Epithelial cell of esophagus (primary cell): ENCODE data around the gene CRYBA2.

Experiments
- DNase-seq: peaks from one replicate; pipeline ENCODE4 v3.0.0; 2010; ENCODE audit warnings: low read depth
- H3K4me3 ChIP-seq: 2 replicates; pipeline ENCODE4 v1.5.1; 2011; ENCODE audit warnings: mild to moderate bottlenecking, low read length, control low read depth
- CTCF ChIP-seq: IDR thresholded peaks from 2 replicates; pipeline ENCODE4 v1.5.1; 2011; ENCODE audit warnings: low read depth, mild to moderate bottlenecking, low read length, control low read depth, inconsistent platforms; ENCODE audit not compliant: insufficient read depth; ENCODE audit errors: missing control alignments

The CRYBA2 gene

DNA sequence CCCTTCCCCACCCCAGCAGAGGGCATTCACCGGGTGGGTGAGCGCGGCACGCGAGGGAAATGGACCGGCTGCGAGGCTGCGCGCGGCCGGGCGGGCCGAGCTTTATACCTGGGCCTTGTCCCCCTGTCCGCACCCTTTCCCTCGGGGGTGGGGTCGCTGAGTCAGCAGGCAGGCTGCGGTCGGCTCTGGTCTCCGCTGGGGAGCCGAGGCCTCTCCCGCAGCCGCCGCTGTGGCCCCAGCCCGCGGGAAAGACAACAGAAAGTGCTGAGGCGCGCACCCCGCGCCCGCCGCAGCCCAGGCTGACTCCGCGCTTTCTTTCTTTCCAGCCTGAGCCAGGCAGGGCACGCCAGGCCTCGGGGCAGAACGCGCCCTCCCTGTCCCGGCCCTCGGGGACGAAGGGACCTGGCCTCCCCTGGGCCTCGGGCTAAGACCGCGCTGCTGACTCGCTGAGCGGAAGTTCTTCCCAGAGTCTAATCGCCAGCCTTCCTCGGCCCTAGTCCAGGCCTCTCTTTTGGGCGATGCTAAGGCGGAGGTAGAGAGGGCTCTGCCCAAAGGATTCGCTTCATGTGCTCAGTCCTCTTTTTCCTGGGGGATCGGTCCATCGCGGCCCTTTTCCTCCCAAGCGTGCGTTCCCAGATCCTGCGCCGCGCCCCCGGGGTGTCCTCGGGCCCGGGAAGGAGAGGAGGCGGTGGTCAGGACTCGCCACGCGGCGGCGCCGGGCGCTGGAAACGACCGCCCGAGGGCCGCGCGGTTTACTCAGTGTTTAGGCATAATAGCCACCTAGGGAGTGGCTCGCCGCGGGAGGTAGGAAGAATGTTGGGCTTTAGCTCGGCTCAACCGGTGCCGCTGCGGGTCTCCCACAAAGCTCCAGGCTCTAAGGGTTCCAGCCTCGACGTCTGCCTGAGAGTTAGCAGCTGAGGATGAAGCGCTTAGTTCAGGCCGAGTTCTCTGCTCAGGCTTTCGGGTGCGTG lies at the start of gene CRYBA2:
Gene CRYBA2, minus strand, starts transcription at position 78 of the 971 bp plus-strand sequence. CDS start 246 bp downstream, outside the sequence.
- peak; percentile 44 for DNase-seq
- peak within 1 kb of the TSS; percentile 23 for H3K4me3 ChIP-seq

DNA sequence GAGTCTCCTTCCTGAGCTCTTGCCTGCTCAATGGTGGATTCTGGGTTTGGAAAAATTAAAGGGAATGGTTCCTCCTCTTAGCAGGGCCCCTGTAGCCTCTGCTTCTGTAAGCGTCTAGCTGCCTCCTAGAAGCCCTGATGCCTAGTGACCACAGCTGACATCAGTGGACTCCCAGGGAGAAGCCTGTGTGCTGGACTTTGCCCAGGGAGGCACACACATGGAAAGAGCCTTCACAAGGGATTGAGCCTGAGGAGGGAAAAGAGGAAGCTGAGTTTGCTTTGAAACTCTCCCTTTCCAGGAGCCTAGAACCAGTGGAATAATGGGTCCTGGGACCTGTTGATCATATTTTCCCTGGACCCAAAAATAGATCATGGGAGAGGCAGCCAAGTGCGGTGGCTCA lies 49.5 kb upstream of the CRYBA2 start:
- no peak overlapping the region for H3K4me3 ChIP-seq
- no peak for DNase-seq
- TF ChIP-seq CTCF, result no peak

More for the DNA sequence above, at the start of gene CRYBA2:
- TF ChIP-seq CTCF, result no peak

GRCh38 chr2:219042157-219042556 lies 48.9 kb upstream of the CRYBA2 start:
- no peak for DNase-seq
- H3K4me3 ChIP-seq, result no peak overlapping the region
- TF ChIP-seq CTCF, result no peak

DNA sequence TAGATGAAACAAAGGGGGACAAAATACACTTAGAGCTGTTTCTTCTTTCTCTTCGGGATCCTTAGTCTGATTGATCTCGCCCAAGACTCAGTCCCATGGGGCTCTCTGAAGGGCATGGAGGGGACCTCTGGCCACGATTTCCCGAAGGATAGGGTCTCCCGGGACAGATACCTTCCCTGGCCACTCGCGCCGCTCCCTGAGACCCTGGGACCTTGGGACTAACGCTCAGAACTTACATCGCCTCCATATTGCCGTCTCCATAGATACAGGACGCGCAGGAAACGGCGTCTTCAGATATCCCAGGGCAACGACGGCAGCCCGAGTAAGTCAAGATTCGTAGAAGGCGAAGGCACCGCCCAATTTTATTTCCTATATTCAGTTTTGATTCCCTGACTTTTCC lies 48.0 kb upstream of the CRYBA2 start, which contains the start of gene CFAP65:
Gene CFAP65, minus strand, starts transcription at position 265 of the 400 bp plus-strand sequence. CDS start 2,468 bp downstream, outside the sequence.
- TF ChIP-seq CTCF, result no peak
- DNase-seq, result peak; percentile 68
- peak within 1 kb of the TSS; percentile 49 for H3K4me3 ChIP-seq

DNA sequence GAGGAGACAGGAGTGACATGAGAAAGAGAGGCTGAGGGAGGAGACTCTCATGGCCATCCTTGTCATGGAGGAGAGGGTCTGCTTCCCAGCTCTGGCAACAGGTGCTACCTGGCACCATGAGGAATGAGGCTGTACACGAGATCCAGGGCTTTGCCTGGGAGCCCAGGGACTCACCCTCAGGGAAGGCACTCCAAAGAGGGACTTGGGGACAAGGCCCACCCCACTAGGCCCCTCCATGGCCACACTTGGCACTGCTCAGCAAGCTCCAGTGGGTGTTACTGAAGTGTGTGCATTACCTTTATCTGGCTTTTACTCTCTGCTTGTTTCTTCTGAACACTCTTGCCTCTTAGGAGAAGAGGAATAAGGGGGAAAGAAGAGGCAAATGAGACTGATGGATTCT lies 45.4 kb upstream of the CRYBA2 start:
- TF ChIP-seq CTCF, result no peak
- H3K4me3 ChIP-seq, result no peak overlapping the region
- no peak for DNase-seq

- DNase-seq, result no peak
- TF ChIP-seq CTCF, result no peak
- H3K4me3 ChIP-seq, result no peak overlapping the region
Observed at GRCh38 chr2:219037783-219038499, 44.7 kb upstream of the CRYBA2 start.
